H1 (cell line): Measurements from ENCODE around the gene OBSCN. TPM values are rescaled to one million over a fixed set of nuclear protein-coding genes. Genes with fewer than 3 reads are reported as not detected.

Source experiments
- CTCF ChIA-PET: fragments of 300-600 bp; sonication (Branson Sonifier 250); formaldehyde crosslinking; loops from one replicate; lab custom pipeline; 2021; ENCODE audit not compliant: partially characterized antibody; lab: Charles Lee
- POLR2A ChIA-PET: fragments of 300-600 bp; sonication (Branson Sonifier 250); formaldehyde crosslinking; loops from one replicate; lab custom pipeline; 2021; ENCODE audit warnings: inconsistent platforms; ENCODE audit not compliant: partially characterized antibody; lab: Charles Lee
- DNase-seq, 2 experiments: peaks; one replicate each; pipeline versions ENCODE4 v3.0.0 to v3.0.0-alpha.2; 2010 to 2022; ENCODE audit warnings: low spot score in 2 of 2, low read depth in 1 of 2, mixed read lengths in 1 of 2
- FAIRE-seq: peaks from 2 replicates; lab custom pipeline; 2011; peaks lifted over from hg19 to GRCh38; lab: Jason Lieb, UNC
- H2AFZ ChIP-seq: 2 replicates; pipeline ENCODE4 v1.8.1; 2012; ENCODE audit warnings: low read length, inconsistent platforms
- H2AK5ac ChIP-seq: 2 replicates; pipeline ENCODE4 v1.6.1; 2013; ENCODE audit warnings: low read depth, low read length
- H2BK120ac ChIP-seq: replicated peaks from 2 replicates; pipeline ENCODE3; 2013; ENCODE audit warnings: low read depth, low read length, inconsistent platforms
- H2BK12ac ChIP-seq: 2 replicates; pipeline ENCODE4 v1.6.1; 2013; ENCODE audit warnings: low read depth, low read length
- H2BK15ac ChIP-seq: 2 replicates; pipeline ENCODE4 v1.6.1; 2013; ENCODE audit warnings: low read length
- H2BK20ac ChIP-seq: 2 replicates; pipeline ENCODE4 v1.6.1; 2013; ENCODE audit warnings: low read length
- H2BK5ac ChIP-seq: 2 replicates; pipeline ENCODE4 v1.6.1; 2013; ENCODE audit warnings: low read depth, low read length
- H3K14ac ChIP-seq: 2 replicates; pipeline ENCODE4 v1.6.1; 2013; ENCODE audit warnings: inconsistent platforms; ENCODE audit not compliant: insufficient read length
- H3K18ac ChIP-seq: 2 replicates; pipeline ENCODE4 v1.6.1; 2013; ENCODE audit warnings: low read length; ENCODE audit errors: extremely low read depth
- H3K23ac ChIP-seq: 2 replicates; pipeline ENCODE4 v1.6.1; 2013; ENCODE audit warnings: inconsistent platforms; ENCODE audit not compliant: insufficient read length
- H3K23me2 ChIP-seq: 2 replicates; pipeline ENCODE4 v1.6.1; 2013; ENCODE audit warnings: low read depth, low read length
- H3K27ac ChIP-seq: 2 replicates; pipeline ENCODE4 v1.6.1; 2011; ENCODE audit warnings: low read depth, low read length, inconsistent platforms
- H3K27me3 ChIP-seq, 4 experiments: replicated peaks in 1 of 4; 1 replicate in 1 of 4; 2 replicates in 3 of 4; pipeline versions ENCODE4 v1.6.1 to v1.8.1; 2011 to 2013; ENCODE audit warnings: low read length in 3 of 4, mild to moderate bottlenecking in 3 of 4, inconsistent platforms in 2 of 4, mixed read lengths in 2 of 4, moderate library complexity in 1 of 4; ENCODE audit not compliant: control insufficient read depth in 3 of 4, insufficient read depth in 3 of 4; ENCODE audit errors: extremely low read depth in 1 of 4
- H3K36me3 ChIP-seq, 4 experiments: 2 replicates each; pipeline versions ENCODE4 v1.6.1 to v1.8.1; 2011 to 2013; ENCODE audit warnings: mild to moderate bottlenecking in 4 of 4, low read length in 3 of 4, moderate library complexity in 2 of 4, control low read depth in 1 of 4, inconsistent platforms in 1 of 4; ENCODE audit not compliant: insufficient read depth in 4 of 4, control insufficient read depth in 2 of 4
- H3K4ac ChIP-seq: replicated peaks from 2 replicates; pipeline ENCODE3; 2013; ENCODE audit warnings: low read length, low read depth, mixed read lengths, inconsistent platforms; ENCODE audit not compliant: insufficient read length
- H3K4me1 ChIP-seq, 4 experiments: replicated peaks in 1 of 4; 1 replicate in 1 of 4; 2 replicates in 3 of 4; pipeline versions ENCODE4 v1.6.1 to v1.8.1; 2011 to 2013; ENCODE audit warnings: low read length in 3 of 4, inconsistent platforms in 2 of 4, mixed read lengths in 1 of 4; ENCODE audit not compliant: insufficient read depth in 4 of 4, control insufficient read depth in 3 of 4
- H3K4me2 ChIP-seq, 2 experiments: 2 replicates each; pipeline versions ENCODE4 v1.6.1 to v1.8.1; 2011 to 2013; ENCODE audit warnings: low read depth in 2 of 2, low read length in 2 of 2, control low read depth in 1 of 2, inconsistent platforms in 1 of 2, mild to moderate bottlenecking in 1 of 2; ENCODE audit not compliant: insufficient read depth in 1 of 2
- H3K4me3 ChIP-seq, 4 experiments: fragments of 200-600, 300-600 bp in 1 of 4; sonication (generic), shearing (Covaris generic), sonication (Bioruptor Twin) in 1 of 4; 2 replicates each; pipeline versions ENCODE4 v1.5.1 to v1.8.1; 2011 to 2016; ENCODE audit warnings: low read length in 4 of 4, low read depth in 3 of 4, control low read depth in 2 of 4, inconsistent platforms in 2 of 4, mild to moderate bottlenecking in 2 of 4, mixed read lengths in 1 of 4, moderate library complexity in 1 of 4; ENCODE audit not compliant: insufficient read depth in 2 of 4; ENCODE audit errors: extremely low read depth in 1 of 4
- H3K56ac ChIP-seq: replicated peaks from 2 replicates; pipeline ENCODE3; 2013; ENCODE audit warnings: low read depth, mild to moderate bottlenecking, mixed read lengths, low read length, inconsistent platforms; ENCODE audit not compliant: insufficient read length
- H3K79me1 ChIP-seq: 2 replicates; pipeline ENCODE4 v1.6.1; 2013; ENCODE audit warnings: low read depth, low read length, control low read depth
- H3K79me2 ChIP-seq, 2 experiments: 2 replicates each; pipeline versions ENCODE4 v1.6.1 to v1.8.1; 2012 to 2013; ENCODE audit warnings: low read length in 2 of 2, mild to moderate bottlenecking in 2 of 2, inconsistent platforms in 1 of 2; ENCODE audit not compliant: insufficient read depth in 2 of 2, control insufficient read depth in 1 of 2
- H3K9ac ChIP-seq, 4 experiments: replicated peaks in 1 of 4; 1 replicate in 1 of 4; 2 replicates in 3 of 4; pipeline versions ENCODE4 v1.6.1 to v1.8.1; 2011 to 2013; ENCODE audit warnings: low read depth in 3 of 4, low read length in 3 of 4, control low read depth in 2 of 4, mild to moderate bottlenecking in 2 of 4, moderate library complexity in 2 of 4, inconsistent platforms in 1 of 4; ENCODE audit errors: extremely low read depth in 1 of 4
- H3K9me3 ChIP-seq, 2 experiments: 2 replicates each; pipeline versions ENCODE4 v1.6.1 to v1.8.1; 2012 to 2013; ENCODE audit warnings: mild to moderate bottlenecking in 2 of 2, moderate library complexity in 2 of 2, control low read depth in 1 of 2, inconsistent platforms in 1 of 2, low read depth in 1 of 2, low read length in 1 of 2, mixed read lengths in 1 of 2; ENCODE audit not compliant: insufficient read depth in 2 of 2
- H4K20me1 ChIP-seq, 2 experiments: replicated peaks in 1 of 2; 2 replicates each; pipeline versions ENCODE3 to v1.8.1; 2011 to 2013; ENCODE audit warnings: inconsistent platforms in 2 of 2, low read length in 2 of 2, mild to moderate bottlenecking in 1 of 2; ENCODE audit not compliant: insufficient read depth in 2 of 2, control insufficient read depth in 1 of 2
- H4K5ac ChIP-seq: 2 replicates; pipeline ENCODE4 v1.6.1; 2013; ENCODE audit warnings: low read length, low read depth, mixed read lengths, inconsistent platforms; ENCODE audit not compliant: insufficient read length
- H4K8ac ChIP-seq: 2 replicates; pipeline ENCODE4 v1.8.0; 2013; ENCODE audit warnings: mild to moderate bottlenecking, moderate library complexity, low read length, inconsistent platforms; ENCODE audit not compliant: insufficient read depth; ENCODE audit errors: extremely low read depth
- H4K91ac ChIP-seq: replicated peaks from 2 replicates; pipeline ENCODE3; 2013; ENCODE audit warnings: low read length, mixed read lengths, inconsistent platforms; ENCODE audit not compliant: insufficient read length
- EZH2 ChIP-seq: fragments of 200-600 bp; sonication (generic); IDR thresholded peaks from 2 replicates; pipeline ENCODE4 v1.7.1; 2012; ENCODE audit warnings: low read depth, mild to moderate bottlenecking, moderate library complexity, low read length, inconsistent platforms; ENCODE audit not compliant: severe bottlenecking
- ZNF274 ChIP-seq: IDR thresholded peaks from 2 replicates; pipeline ENCODE4 v1.7.0; 2012; ENCODE audit warnings: low read length, borderline replicate concordance; ENCODE audit errors: extremely low read depth
- WGBS, 2 experiments: shearing (Covaris generic) in 1 of 2; methylation state at CpG; one replicate each; pipeline versions ENCODE4 v1.1.6 to v1.1.7; 2013 to 2015; ENCODE audit warnings: low lambda C conversion rate in 2 of 2, mixed read lengths in 2 of 2, inconsistent platforms in 1 of 2, low coverage in 1 of 2, missing lambda C conversion rate in 1 of 2; ENCODE audit not compliant: insufficient replicate concordance in 2 of 2, insufficient coverage in 1 of 2, insufficient read length in 1 of 2; ENCODE audit errors: extremely low coverage in 1 of 2, missing lambda C conversion rate in 1 of 2; 5-methylcytosine and 5-hydroxymethylcytosine counted together
- polyA plus RNA-seq, 7 experiments: library from polyadenylated mRNA; depleted of rRNA in 3 of 7; stranded (reverse) in 5 of 7; unstranded in 2 of 7; fragments of >200 nt in 5 of 7; fragments of 200-250 nt in 2 of 7; gene quantifications; 1 replicate in 5 of 7; 2 replicates in 1 of 7; 4 replicates in 1 of 7; pipeline versions ENCODE4 v1.2.1 to v1.2.3, GENCODE V29; 2011 to 2013; ENCODE audit warnings: missing spikeins in 2 of 7, mixed read lengths in 2 of 7
- total RNA-seq: library from RNA; stranded (reverse); fragmentation: NEBNext Ultra II Directional; extraction: Animal tissue kit (Norgen Biotek cat#: 25700); gene quantifications from 2 replicates; pipeline ENCODE4 v1.2.1, GENCODE V29; 2021

The OBSCN gene
- total and polyA plus RNA-seq, 2 of the 8 experiments (the other 6 are each of a cell fraction or from before 2014, with no cell fraction given) = 7.5 to 28.4 TPM

DNA sequence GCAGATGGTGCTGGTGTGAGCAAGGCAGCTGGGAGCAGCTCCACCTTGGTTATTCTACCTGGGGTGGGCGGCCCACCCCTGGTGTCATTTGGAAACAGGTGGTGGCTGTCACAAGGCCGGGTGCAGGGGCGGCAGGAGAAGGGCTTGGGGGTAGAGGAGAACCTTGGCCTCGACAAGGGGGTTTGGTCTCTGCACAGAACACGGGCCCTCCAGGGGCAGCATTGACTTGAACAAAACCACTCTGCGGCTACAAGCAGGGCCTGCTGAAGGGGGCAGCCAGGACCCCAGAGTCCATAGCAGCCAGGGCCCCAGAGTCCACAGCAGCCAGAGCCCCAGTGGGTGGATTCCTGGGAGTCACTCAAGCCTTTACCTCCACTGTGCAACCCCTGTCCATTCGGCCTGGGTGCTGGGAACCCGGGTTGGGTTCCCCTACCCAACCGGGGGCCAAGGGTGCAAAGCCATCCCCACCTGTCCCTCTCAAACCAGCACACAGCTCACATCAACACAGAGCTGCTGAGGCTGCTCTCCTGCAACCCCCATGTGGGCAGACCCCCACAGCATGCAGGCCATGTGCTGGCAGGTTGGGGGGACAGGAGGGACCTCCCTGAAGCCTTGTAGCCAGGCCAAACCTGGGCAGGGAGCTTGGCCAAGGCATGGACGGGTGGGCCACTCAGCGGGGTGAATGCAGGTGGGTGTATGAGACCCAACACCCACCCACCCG lies 191.1 kb downstream of the OBSCN start:
- no peaks in the 10 kb centered on the region for H3K4me1 ChIP-seq
- no peak overlapping the region for H4K8ac ChIP-seq
- no peak overlapping the region for H3K4me3 ChIP-seq
- no peaks in the 10 kb centered on the region for H3K9me3 ChIP-seq
- TF ChIP-seq ZNF274 (no peak), EZH2 (no peak)
- peaks cover 0 to 20% of the 10 kb centered on the region in 2 experiments; a peak in 3 of 4 replicates for H3K79me2 ChIP-seq
- no peak overlapping the region for H2BK20ac ChIP-seq
- H3K56ac ChIP-seq = no peak overlapping the region
- no peak overlapping the region for H2BK120ac ChIP-seq
- no peak for DNase-seq
- no peak overlapping the region for H3K18ac ChIP-seq
- H2BK15ac ChIP-seq = no peak overlapping the region
- H4K5ac ChIP-seq = no peak overlapping the region
- no peak overlapping the region for H3K27ac ChIP-seq
- no peak overlapping the region for H2BK5ac ChIP-seq
- no peak overlapping the region for H3K4ac ChIP-seq
- CTCF ChIA-PET = interaction anchor here (1.3 kb wide), 1 partner anchor 60 kb away, joined by 6 read pairs; no protein-coding TSS in a partner anchor
- H4K20me1 ChIP-seq = peaks cover 9 to 40% of the 10 kb centered on the region in 2 experiments
- POLR2A ChIA-PET = interaction anchor here (1.3 to 1.4 kb wide), 2 partner anchors 9 to 27 kb away, joined by 3 read pairs; a partner anchor contains a TSS
- peaks cover 8 to 63% (median 32%) of the 10 kb centered on the region in 4 experiments; a peak in 7 of 8 replicates for H3K36me3 ChIP-seq
- no peak overlapping the region for H2BK12ac ChIP-seq
- H3K27me3 ChIP-seq = no peaks in the 10 kb centered on the region
- FAIRE-seq = no peak
- H2AK5ac ChIP-seq = no peak overlapping the region
- H3K9ac ChIP-seq = no peak overlapping the region
- H3K79me1 ChIP-seq = peaks cover 14% of the 10 kb centered on the region; the same call in 1 of the 2 replicates
- no peaks in the 10 kb centered on the region for H3K23me2 ChIP-seq
- no peak overlapping the region for H3K23ac ChIP-seq
- no peak overlapping the region for H3K4me2 ChIP-seq
- 85% methylated on average over 11 of the region's 12 CpGs; no CpG with 5 or more reads in 1 of the 2 experiments for WGBS, 2 experiments
- H4K91ac ChIP-seq = no peak overlapping the region
- H3K14ac ChIP-seq = no peak overlapping the region
- no peak overlapping the region for H2AFZ ChIP-seq
